Transverse colon (tissue), 3 donors: Measurements from ENCODE around the gene GIN1.

Source experiments
- CTCF ChIP-seq, 5 experiments: fragments of 200-600 bp in 3 of 5; fragments of 450-650 bp in 2 of 5; sonication (generic) in 3 of 5; IDR thresholded peaks; 1 replicate in 2 of 5; 2 replicates in 3 of 5; pipeline ENCODE4 v1.5.1; 2016 to 2017; ENCODE audit warnings: antibody characterized with exemption in 5 of 5, inconsistent platforms in 3 of 5, mild to moderate bottlenecking in 2 of 5, moderate library complexity in 1 of 5
- EP300 ChIP-seq: sonication (generic); formaldehyde crosslinking; IDR thresholded peaks from one replicate; pipeline ENCODE4 v1.6.1; 2017; ENCODE audit warnings: antibody characterized with exemption, low read depth
- POLR2A ChIP-seq: fragments of 450-650 bp; IDR thresholded peaks from one replicate; pipeline ENCODE4 v1.6.1; 2016; ENCODE audit warnings: antibody characterized with exemption, mild to moderate bottlenecking, moderate library complexity

GRCh38 chr5:103133231-103133630, 13.3 kb upstream of the GIN1 start:
- TF ChIP-seq POLR2A (no peak), CTCF (IDR thresholded peaks at IDR 0.05) (no peak), EP300 (no peak)
